Measurements from ENCODE around the gene TNNI3.

The TNNI3 gene

GRCh38 chr19:55117663-55118391 lies 39.7 kb downstream of the TNNI3 start:
- H3K4me3 ChIP-seq (ENCODE audit: low read depth in 1 of 2, low read length in 2 of 2) = peak overlapping the region; percentile 90 to 96
- no peaks in the 10 kb centered on the region for H3K9me3 ChIP-seq (ENCODE audit: insufficient read depth, low read length, severe bottlenecking)
- peaks cover 11% of the 10 kb centered on the region for H3K36me3 ChIP-seq (ENCODE audit: insufficient read depth, low read length)
- H3K4me2 ChIP-seq (ENCODE audit: insufficient read depth, low read length) = peak overlapping the region; percentile 85
- peak overlapping the region; percentile 74 for H3K9ac ChIP-seq (ENCODE audit: low read depth, low read length)
- DNase-seq (peak; percentile 99), ATAC-seq (ENCODE audit: insufficient read depth, low read depth) (peak; percentile 94)
- no peaks in the 10 kb centered on the region for H3K27me3 ChIP-seq (ENCODE audit: insufficient read depth, low read length, poor library complexity)
- H3K79me2 ChIP-seq (ENCODE audit: insufficient read depth, low read length) = peaks cover 53% of the 10 kb centered on the region
- H2AFZ ChIP-seq (ENCODE audit: low read depth, low read length) = peak overlapping the region; percentile 96
- peak overlapping the region; percentile 86 for H3K27ac ChIP-seq (ENCODE audit: low read length)
- peaks cover 41% of the 10 kb centered on the region for H4K20me1 ChIP-seq (ENCODE audit: insufficient read depth, low read length)
- H3K4me1 ChIP-seq (ENCODE audit: insufficient read depth, low read length) = peaks cover 33% of the 10 kb centered on the region
- no peak for TF ChIP-seq EZH2 (IDR thresholded peaks at IDR 0.05; ENCODE audit: borderline replicate concordance, low read depth, low read length, severe bottlenecking)
- no peak for TF ChIP-seq CTCF (IDR thresholded peaks at IDR 0.05; ENCODE audit: borderline replicate concordance, extremely low read depth, low read length, poor library complexity, severe bottlenecking)

- Histone ChIP-seq H3K4me2 (ENCODE audit: insufficient read depth, low read length) (peak within 1 kb of the TSS; percentile 85), H3K36me3 (ENCODE audit: insufficient read depth, low read length) (peaks cover 19% of the 10 kb centered on the region), H3K79me2 (ENCODE audit: insufficient read depth, low read length) (peaks cover 61% of the 10 kb centered on the region), H3K9me3 (ENCODE audit: insufficient read depth, low read length, severe bottlenecking) (no peaks in the 10 kb centered on the region), H2AFZ (ENCODE audit: low read depth, low read length) (peak within 1 kb of the TSS; percentile 96), H3K4me3 (ENCODE audit: low read depth in 1 of 2, low read length in 2 of 2) (peak within 1 kb of the TSS; percentile 90 to 96), H3K27me3 (ENCODE audit: insufficient read depth, low read length, poor library complexity) (no peaks in the 10 kb centered on the region), H4K20me1 (ENCODE audit: insufficient read depth, low read length) (peaks cover 49% of the 10 kb centered on the region), H3K9ac (ENCODE audit: low read depth, low read length) (peak within 1 kb of the TSS; percentile 74), H3K4me1 (ENCODE audit: insufficient read depth, low read length) (peaks cover 33% of the 10 kb centered on the region), H3K27ac (ENCODE audit: low read length) (peak within 1 kb of the TSS; percentile 86)
- DNase-seq = no peak
- ATAC-seq (ENCODE audit: insufficient read depth, low read depth) = no peak
- TF ChIP-seq CTCF (IDR thresholded peaks at IDR 0.05; ENCODE audit: borderline replicate concordance, extremely low read depth, low read length, poor library complexity, severe bottlenecking) = no peak
- no peak for TF ChIP-seq EZH2 (IDR thresholded peaks at IDR 0.05; ENCODE audit: borderline replicate concordance, low read depth, low read length, severe bottlenecking)
Observed at GRCh38 chr19:55116859-55117662, 40.5 kb downstream of the TNNI3 start, which contains the start of gene PPP1R12C. Gene PPP1R12C (minus strand): TSS chr19:55117637. CDS start chr19:55117543, 94 bp downstream.

GRCh38 chr19:55116232-55116858 lies 41.2 kb downstream of the TNNI3 start:
- DNase-seq = peak; percentile 71
- peaks cover 23% of the 10 kb centered on the region for H3K36me3 ChIP-seq (ENCODE audit: insufficient read depth, low read length)
- peak overlapping the region; percentile 69 for H3K27ac ChIP-seq (ENCODE audit: low read length)
- TF ChIP-seq EZH2 (IDR thresholded peaks at IDR 0.05; ENCODE audit: borderline replicate concordance, low read depth, low read length, severe bottlenecking) = no peak
- TF ChIP-seq CTCF (IDR thresholded peaks at IDR 0.05; ENCODE audit: borderline replicate concordance, extremely low read depth, low read length, poor library complexity, severe bottlenecking) = no peak
- peak; percentile 63 for ATAC-seq (ENCODE audit: insufficient read depth, low read depth)
- peak overlapping the region; percentile 75 for H3K4me2 ChIP-seq (ENCODE audit: insufficient read depth, low read length)
- peaks cover 33% of the 10 kb centered on the region for H3K4me1 ChIP-seq (ENCODE audit: insufficient read depth, low read length)
- H3K4me3 ChIP-seq (ENCODE audit: low read depth in 1 of 2, low read length in 2 of 2) = peak overlapping the region; percentile 61 to 65; a peak in 3 of 4 replicates
- no peaks in the 10 kb centered on the region for H3K9me3 ChIP-seq (ENCODE audit: insufficient read depth, low read length, severe bottlenecking)
- H2AFZ ChIP-seq (ENCODE audit: low read depth, low read length) = peak overlapping the region; percentile 18; the same call in 1 of the 2 replicates
- H4K20me1 ChIP-seq (ENCODE audit: insufficient read depth, low read length) = peaks cover 56% of the 10 kb centered on the region
- H3K27me3 ChIP-seq (ENCODE audit: insufficient read depth, low read length, poor library complexity) = no peaks in the 10 kb centered on the region
- peaks cover 67% of the 10 kb centered on the region for H3K79me2 ChIP-seq (ENCODE audit: insufficient read depth, low read length)
- H3K9ac ChIP-seq (ENCODE audit: low read depth, low read length) = peak overlapping the region; percentile 66

Measured in DND-41 (cell line).